Upper lobe of left lung (tissue), 6 donors: ENCODE results near the gene RAP1B. TPM values are rescaled to one million over a fixed set of nuclear protein-coding genes. Genes with fewer than 3 reads are reported as not detected.

Source experiments
- ATAC-seq, 2 donors: fragments of 200-7000 bp; cut with Tn5 transposase; one replicate each; pipeline ENCODE4 v1.9.1; 2022; ENCODE audit warnings: mild to moderate bottlenecking in 2 of 2, moderate library complexity in 2 of 2; ENCODE audit not compliant: low FRiP score in 2 of 2
- DNase-seq, 2 donors: peaks; one replicate each; pipeline ENCODE4 v3.0.0-alpha.2; 2019 to 2020
- H3K27ac ChIP-seq, 4 donors: fragments of 200-600 bp; sonication (generic); one replicate each; pipeline ENCODE4 v1.5.1; 2016 to 2019
- H3K27me3 ChIP-seq, 4 donors: fragments of 200-600 bp; sonication (generic); one replicate each; pipeline ENCODE4 v1.5.1; 2017 to 2019
- H3K36me3 ChIP-seq, 4 donors: fragments of 200-600 bp; sonication (generic); one replicate each; pipeline ENCODE4 v1.5.1; 2016 to 2019
- H3K4me1 ChIP-seq, 4 donors: fragments of 200-600 bp; sonication (generic); one replicate each; pipeline ENCODE4 v1.5.1; 2018 to 2019
- H3K4me3 ChIP-seq, 4 donors: fragments of 200-600 bp; sonication (generic); one replicate each; pipeline ENCODE4 v1.5.1; 2017 to 2019; ENCODE audit warnings: mild to moderate bottlenecking in 2 of 4, moderate library complexity in 1 of 4
- H3K9me3 ChIP-seq, 4 donors: fragments of 200-600 bp; sonication (generic); one replicate each; pipeline ENCODE4 v1.5.1; 2018 to 2019
- CTCF ChIP-seq, 6 experiments: fragments of 450-650 bp in 4 of 6; fragments of 200-600 bp in 2 of 6; sonication (generic) in 2 of 6; IDR thresholded peaks; one replicate each; pipeline ENCODE4 v1.5.1; 2016 to 2019; ENCODE audit warnings: antibody characterized with exemption in 6 of 6
- EP300 ChIP-seq, 4 donors: sonication (generic); formaldehyde crosslinking; IDR thresholded peaks; one replicate each; pipeline ENCODE4 v1.5.1; 2017; ENCODE audit warnings: antibody characterized with exemption in 4 of 4, control low read depth in 2 of 4
- POLR2A ChIP-seq, 4 donors: fragments of 450-650 bp; IDR thresholded peaks; one replicate each; pipeline ENCODE4 v1.5.1; 2016 to 2017; ENCODE audit warnings: antibody characterized with exemption in 4 of 4, mild to moderate bottlenecking in 2 of 4
- POLR2AphosphoS5 ChIP-seq, 2 donors: sonication (generic); formaldehyde crosslinking; IDR thresholded peaks; one replicate each; pipeline ENCODE4 v1.5.1; 2017; ENCODE audit warnings: antibody characterized with exemption in 2 of 2
- WGBS, 2 donors: methylation state at CpG; one replicate each; pipeline ENCODE4 v1.1.5; 2017 to 2018; 5-methylcytosine and 5-hydroxymethylcytosine counted together
- total RNA-seq, 6 donors: library from RNA; depleted of rRNA in 4 of 6; stranded (reverse); fragments of >200 nt in 4 of 6; gene quantifications; one replicate each; pipeline versions ENCODE4 v1.1.0 to v1.2.1, GENCODE V29; 2016 to 2021
- donor health status: DM: no; HTN: no; CAD: no; lungs with moderate emphysema.
- donor health status: DM: no; HTN: yes; CAD: no; lungs with severe emphysema.

Gene RAP1B
- total RNA-seq, 6 donors from 2014 or later, result 135 to 208 (median 162) TPM

- no peak for ATAC-seq
- TF ChIP-seq POLR2AphosphoS5 (IDR thresholded peaks at IDR 0.05) (no peak), POLR2A (IDR thresholded peaks at IDR 0.05) (no peak), EP300 (IDR thresholded peaks at IDR 0.05) (no peak), CTCF (IDR thresholded peaks at IDR 0.05) (no peak)
- WGBS, 2 donors, result 87 to 90% methylated on average over 3 of the region's 3 CpGs
- peaks cover 0 to 17% (median 13%) of the 10 kb centered on the region in 4 donors for H3K9me3 ChIP-seq
- H3K27me3 ChIP-seq, result no peaks in the 10 kb centered on the region
- no peaks in the 10 kb centered on the region for H3K36me3 ChIP-seq
- H3K27ac ChIP-seq, result no peak overlapping the region
- DNase-seq, result no peak
- H3K4me1 ChIP-seq, result no peaks in the 10 kb centered on the region
- no peak overlapping the region for H3K4me3 ChIP-seq
These were observed 21.5 kb upstream of the RAP1B start for GRCh38 chr12:68589194-68589593.

GRCh38 chr12:68591734-68592418 is 18.8 kb upstream of the RAP1B start:
- 53 to 61% methylated on average over 6 of the region's 6 CpGs for WGBS, 2 donors
- Histone ChIP-seq H3K27me3 (no peaks in the 10 kb centered on the region), H3K4me3 (no peak overlapping the region), H3K36me3 (no peaks in the 10 kb centered on the region), H3K27ac (no peak overlapping the region), H3K4me1 (no peaks in the 10 kb centered on the region), H3K9me3 (peaks cover 0 to 17% (median 13%) of the 10 kb centered on the region in 4 donors)
- TF ChIP-seq EP300 (IDR thresholded peaks at IDR 0.05), result no peak
- no peak for TF ChIP-seq POLR2AphosphoS5 (IDR thresholded peaks at IDR 0.05)
- no peak for TF ChIP-seq CTCF (IDR thresholded peaks at IDR 0.05)
- no peak for TF ChIP-seq POLR2A (IDR thresholded peaks at IDR 0.05)
- ATAC-seq, result no peak
- DNase-seq, result no peak

- DNase-seq, result no peak
- H3K36me3 ChIP-seq, result no peaks in the 10 kb centered on the region
- H3K9me3 ChIP-seq, result peaks cover 0 to 5% (median under 1%) of the 10 kb centered on the region in 4 donors
- H3K4me3 ChIP-seq, result no peak overlapping the region
- H3K27me3 ChIP-seq, result no peaks in the 10 kb centered on the region
- TF ChIP-seq EP300 (IDR thresholded peaks at IDR 0.05), result no peak
- no peak for TF ChIP-seq POLR2AphosphoS5 (IDR thresholded peaks at IDR 0.05)
- no peak for TF ChIP-seq POLR2A (IDR thresholded peaks at IDR 0.05)
- TF ChIP-seq CTCF (IDR thresholded peaks at IDR 0.05), result no peak
- no peaks in the 10 kb centered on the region for H3K4me1 ChIP-seq
- ATAC-seq, result no peak
- WGBS, 2 donors, result 85 to 88% methylated on average over 4 of the region's 4 CpGs
- H3K27ac ChIP-seq, result no peak overlapping the region
These were observed 15.5 kb upstream of the RAP1B start for GRCh38 chr12:68595241-68595640.

- WGBS, 2 donors, result 58 to 68% methylated on average over 1 of the region's 1 CpG
- H3K27me3 ChIP-seq, result no peaks in the 10 kb centered on the region
- H3K4me3 ChIP-seq, result no peak overlapping the region
- TF ChIP-seq EP300 (IDR thresholded peaks at IDR 0.05) (no peak), POLR2AphosphoS5 (IDR thresholded peaks at IDR 0.05) (no peak), POLR2A (IDR thresholded peaks at IDR 0.05) (no peak), CTCF (IDR thresholded peaks at IDR 0.05) (no peak)
- no peaks in the 10 kb centered on the region for H3K36me3 ChIP-seq
- no peak for ATAC-seq
- H3K27ac ChIP-seq, result no peak overlapping the region
- no peaks in the 10 kb centered on the region for H3K9me3 ChIP-seq
- H3K4me1 ChIP-seq, result no peaks in the 10 kb centered on the region
- no peak for DNase-seq
These were observed 8.9 kb upstream of the RAP1B start for GRCh38 chr12:68601767-68602166.

GRCh38 chr12:68602720-68603119 is 8.0 kb upstream of the RAP1B start:
- no peaks in the 10 kb centered on the region for H3K36me3 ChIP-seq
- H3K27me3 ChIP-seq, result no peaks in the 10 kb centered on the region
- no peak overlapping the region for H3K27ac ChIP-seq
- H3K4me1 ChIP-seq, result no peaks in the 10 kb centered on the region
- 75 to 81% methylated on average over 6 of the region's 6 CpGs for WGBS, 2 donors
- H3K4me3 ChIP-seq, result no peak overlapping the region
- ATAC-seq (no peak), DNase-seq (no peak)
- no peaks in the 10 kb centered on the region for H3K9me3 ChIP-seq
- TF ChIP-seq POLR2A (IDR thresholded peaks at IDR 0.05), result no peak
- TF ChIP-seq EP300 (IDR thresholded peaks at IDR 0.05), result no peak
- no peak for TF ChIP-seq POLR2AphosphoS5 (IDR thresholded peaks at IDR 0.05)
- TF ChIP-seq CTCF (IDR thresholded peaks at IDR 0.05), result no peak
